ENCODE results near the gene CFAP54. TPM values are rescaled to one million over a fixed set of nuclear protein-coding genes. Genes with fewer than 3 reads are reported as not detected.

The CFAP54 gene
- total RNA-seq, 1 experiment from 2014 or later = not detected

DNA sequence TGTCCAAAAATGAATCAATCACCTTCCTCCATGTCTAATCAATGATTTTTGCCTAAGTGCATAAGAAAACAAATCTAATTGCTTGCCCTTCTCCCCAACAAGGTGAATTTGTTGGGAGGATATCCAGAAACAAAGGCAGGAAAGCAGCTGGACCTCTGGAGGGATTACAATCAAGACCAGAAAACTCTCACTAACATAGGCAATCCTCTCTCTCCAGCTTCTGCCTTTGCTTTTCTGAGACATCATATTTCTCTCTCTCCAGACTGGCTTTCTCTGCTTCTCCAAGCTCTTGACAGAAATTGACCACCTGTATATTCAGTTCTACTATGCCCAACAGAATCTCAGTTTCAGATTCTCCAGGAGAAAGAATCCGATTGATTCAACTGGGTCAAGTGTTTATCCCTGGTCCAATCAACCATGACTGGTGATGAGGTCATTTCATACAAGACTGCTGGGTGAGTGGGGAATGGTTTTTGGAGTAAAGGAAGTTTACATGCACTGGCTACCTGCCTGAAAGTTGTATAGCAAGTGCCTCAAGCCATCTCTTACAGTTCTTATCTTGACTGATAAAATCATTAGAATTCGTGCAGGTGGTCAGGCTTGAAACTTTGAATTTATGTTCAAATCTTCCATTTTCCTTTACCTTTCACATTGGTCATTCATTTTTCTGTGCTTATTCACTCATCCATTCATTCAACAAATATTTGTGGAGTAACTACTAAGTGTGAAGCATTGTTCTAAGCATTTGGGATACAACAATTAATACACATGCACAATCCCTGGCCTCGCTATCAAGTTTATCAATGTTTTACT is 22.2 kb upstream of the CFAP54 start:
- H3K4me2 ChIP-seq (ENCODE audit: low read depth, low read length, poor library complexity, severe bottlenecking) = no peak overlapping the region
- H3K4me1 ChIP-seq (ENCODE audit: low read length) = no peaks in the 10 kb centered on the region
- no peak overlapping the region for H2AFZ ChIP-seq (ENCODE audit: low read length)

GRCh38 chr12:96471368-96472050 is 17.9 kb upstream of the CFAP54 start:
- H2AFZ ChIP-seq (ENCODE audit: low read length) = no peak overlapping the region
- no peaks in the 10 kb centered on the region for H3K9me2 ChIP-seq (replicated peaks; ENCODE audit: insufficient read depth, low read length)
- no peaks in the 10 kb centered on the region for H3K27me3 ChIP-seq (ENCODE audit: low read length)
- H3K79me2 ChIP-seq (ENCODE audit: low read length) = no peaks in the 10 kb centered on the region
- H3K4me1 ChIP-seq (ENCODE audit: low read length) = no peaks in the 10 kb centered on the region
- H4K20me1 ChIP-seq (ENCODE audit: insufficient read depth, low read depth, low read length) = no peaks in the 10 kb centered on the region
- peaks cover 5% of the 10 kb centered on the region for H3K9me3 ChIP-seq (ENCODE audit: low read length)
- no peak overlapping the region for H3K4me2 ChIP-seq (ENCODE audit: low read depth, low read length, poor library complexity, severe bottlenecking)
- no peak overlapping the region for H3K4me3 ChIP-seq (ENCODE audit: low read length)
- H3K9ac ChIP-seq (ENCODE audit: low read length) = no peak overlapping the region
- H3K36me3 ChIP-seq (ENCODE audit: insufficient read depth, low read length) = no peaks in the 10 kb centered on the region
- H3K27ac ChIP-seq (ENCODE audit: low read length) = no peak overlapping the region
- no peak for DNase-seq

More for the DNA sequence above, 22.2 kb upstream of the CFAP54 start:
- Histone ChIP-seq H3K27ac (ENCODE audit: low read length) (no peak overlapping the region), H3K4me3 (ENCODE audit: low read length) (no peak overlapping the region), H4K20me1 (ENCODE audit: insufficient read depth, low read depth, low read length) (no peaks in the 10 kb centered on the region), H3K27me3 (ENCODE audit: low read length) (no peaks in the 10 kb centered on the region), H3K9me3 (ENCODE audit: low read length) (peaks cover 5% of the 10 kb centered on the region), H3K9me2 (replicated peaks; ENCODE audit: insufficient read depth, low read length) (no peaks in the 10 kb centered on the region), H3K36me3 (ENCODE audit: insufficient read depth, low read length) (no peaks in the 10 kb centered on the region), H3K9ac (ENCODE audit: low read length) (no peak overlapping the region), H3K79me2 (ENCODE audit: low read length) (no peaks in the 10 kb centered on the region)
- DNase-seq = no peak

DNA sequence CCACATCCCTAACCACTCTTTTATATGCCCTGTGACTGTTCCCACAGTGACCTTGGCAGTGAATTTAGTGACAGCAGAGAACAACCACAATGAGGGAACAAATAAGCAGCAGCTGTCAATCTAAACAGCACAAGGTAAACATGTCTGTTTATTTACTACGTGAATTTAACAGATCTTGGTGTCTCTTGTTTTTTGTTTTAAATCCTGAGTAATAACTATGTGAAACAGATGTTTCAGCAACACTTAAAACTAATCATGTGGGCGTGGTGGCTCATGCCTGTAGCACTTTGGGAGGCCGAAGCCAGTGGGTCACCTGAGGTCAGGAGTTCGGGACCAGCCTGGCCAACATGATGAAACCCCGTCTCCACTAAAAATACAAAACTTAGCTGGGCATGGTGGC is 17.0 kb upstream of the CFAP54 start:
- Histone ChIP-seq H3K4me1 (ENCODE audit: low read length) (no peaks in the 10 kb centered on the region), H3K9ac (ENCODE audit: low read length) (no peak overlapping the region), H3K36me3 (ENCODE audit: insufficient read depth, low read length) (no peaks in the 10 kb centered on the region), H3K9me2 (replicated peaks; ENCODE audit: insufficient read depth, low read length) (no peaks in the 10 kb centered on the region), H2AFZ (ENCODE audit: low read length) (no peak overlapping the region), H3K9me3 (ENCODE audit: low read length) (peaks cover 5% of the 10 kb centered on the region), H4K20me1 (ENCODE audit: insufficient read depth, low read depth, low read length) (no peaks in the 10 kb centered on the region), H3K27ac (ENCODE audit: low read length) (no peak overlapping the region), H3K79me2 (ENCODE audit: low read length) (no peaks in the 10 kb centered on the region), H3K27me3 (ENCODE audit: low read length) (no peaks in the 10 kb centered on the region), H3K4me2 (ENCODE audit: low read depth, low read length, poor library complexity, severe bottlenecking) (no peak overlapping the region), H3K4me3 (ENCODE audit: low read length) (no peak overlapping the region)
- no peak for DNase-seq

DNA sequence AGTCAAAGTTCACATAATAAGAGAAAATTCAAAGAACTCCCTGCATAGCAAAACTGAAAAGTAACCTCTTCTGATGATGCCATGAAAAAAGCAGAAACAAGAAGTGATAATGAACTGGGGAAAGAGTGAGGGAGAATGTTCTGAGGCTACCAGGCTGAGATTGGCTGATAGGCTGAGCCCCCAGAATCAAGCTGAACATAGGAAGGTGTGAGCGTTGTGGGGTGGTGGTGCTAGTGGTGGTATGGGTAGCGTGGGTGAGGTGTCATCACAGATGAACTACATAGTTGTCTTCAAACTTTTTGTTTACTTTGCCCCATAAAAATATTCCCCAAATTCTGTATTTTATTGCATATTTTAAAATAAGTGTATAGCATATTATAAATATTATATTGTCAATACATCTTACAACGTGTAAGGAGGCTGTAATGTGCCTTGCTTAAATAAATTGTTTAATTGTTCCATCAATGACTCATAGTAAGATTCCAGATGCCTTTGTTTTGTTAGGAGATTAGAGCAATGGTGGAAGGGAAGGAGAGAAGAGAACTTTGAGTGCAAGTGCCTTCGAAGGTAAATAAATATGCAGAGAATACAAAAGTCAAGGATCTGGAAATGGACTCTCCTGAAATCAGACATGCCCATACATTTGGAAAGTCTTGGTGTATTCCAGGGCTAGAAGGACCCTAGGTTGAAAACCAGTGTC is 15.8 kb upstream of the CFAP54 start:
- Histone ChIP-seq H3K27me3 (ENCODE audit: low read length) (no peaks in the 10 kb centered on the region), H3K4me3 (ENCODE audit: low read length) (no peak overlapping the region), H3K36me3 (ENCODE audit: insufficient read depth, low read length) (no peaks in the 10 kb centered on the region), H2AFZ (ENCODE audit: low read length) (no peak overlapping the region), H3K9ac (ENCODE audit: low read length) (no peak overlapping the region), H3K79me2 (ENCODE audit: low read length) (no peaks in the 10 kb centered on the region), H3K9me2 (replicated peaks; ENCODE audit: insufficient read depth, low read length) (no peaks in the 10 kb centered on the region), H3K4me1 (ENCODE audit: low read length) (no peaks in the 10 kb centered on the region), H3K4me2 (ENCODE audit: low read depth, low read length, poor library complexity, severe bottlenecking) (no peak overlapping the region), H4K20me1 (ENCODE audit: insufficient read depth, low read depth, low read length) (no peaks in the 10 kb centered on the region), H3K27ac (ENCODE audit: low read length) (no peak overlapping the region), H3K9me3 (ENCODE audit: low read length) (peaks cover 5% of the 10 kb centered on the region)
- no peak for DNase-seq

GRCh38 chr12:96474206-96474605 is 15.2 kb upstream of the CFAP54 start:
- Histone ChIP-seq H3K4me2 (ENCODE audit: low read depth, low read length, poor library complexity, severe bottlenecking) (no peak overlapping the region), H3K9me3 (ENCODE audit: low read length) (peaks cover 5% of the 10 kb centered on the region), H3K9ac (ENCODE audit: low read length) (no peak overlapping the region), H4K20me1 (ENCODE audit: insufficient read depth, low read depth, low read length) (no peaks in the 10 kb centered on the region), H3K79me2 (ENCODE audit: low read length) (no peaks in the 10 kb centered on the region), H3K9me2 (replicated peaks; ENCODE audit: insufficient read depth, low read length) (no peaks in the 10 kb centered on the region), H3K4me3 (ENCODE audit: low read length) (no peak overlapping the region), H3K4me1 (ENCODE audit: low read length) (no peaks in the 10 kb centered on the region), H3K27me3 (ENCODE audit: low read length) (no peaks in the 10 kb centered on the region), H3K36me3 (ENCODE audit: insufficient read depth, low read length) (no peaks in the 10 kb centered on the region), H2AFZ (ENCODE audit: low read length) (no peak overlapping the region), H3K27ac (ENCODE audit: low read length) (no peak overlapping the region)
- no peak for DNase-seq

- H3K4me1 ChIP-seq (ENCODE audit: low read length) = no peaks in the 10 kb centered on the region
- no peak overlapping the region for H3K4me3 ChIP-seq (ENCODE audit: low read length)
- H3K4me2 ChIP-seq (ENCODE audit: low read depth, low read length, poor library complexity, severe bottlenecking) = no peak overlapping the region
- H3K79me2 ChIP-seq (ENCODE audit: low read length) = no peaks in the 10 kb centered on the region
- no peak overlapping the region for H3K9ac ChIP-seq (ENCODE audit: low read length)
- H2AFZ ChIP-seq (ENCODE audit: low read length) = no peak overlapping the region
- no peak for DNase-seq
- H3K27me3 ChIP-seq (ENCODE audit: low read length) = no peaks in the 10 kb centered on the region
- no peak overlapping the region for H3K27ac ChIP-seq (ENCODE audit: low read length)
- no peaks in the 10 kb centered on the region for H3K9me3 ChIP-seq (ENCODE audit: low read length)
- H4K20me1 ChIP-seq (ENCODE audit: insufficient read depth, low read depth, low read length) = no peaks in the 10 kb centered on the region
- H3K9me2 ChIP-seq (replicated peaks; ENCODE audit: insufficient read depth, low read length) = no peaks in the 10 kb centered on the region
- no peaks in the 10 kb centered on the region for H3K36me3 ChIP-seq (ENCODE audit: insufficient read depth, low read length)
Measured at GRCh38 chr12:96478011-96478410, 11.4 kb upstream of the CFAP54 start.

GRCh38 chr12:96482086-96482485 is 7.3 kb upstream of the CFAP54 start:
- no peak overlapping the region for H3K4me2 ChIP-seq (ENCODE audit: low read depth, low read length, poor library complexity, severe bottlenecking)
- H3K79me2 ChIP-seq (ENCODE audit: low read length) = no peaks in the 10 kb centered on the region
- no peaks in the 10 kb centered on the region for H3K27me3 ChIP-seq (ENCODE audit: low read length)
- no peak overlapping the region for H2AFZ ChIP-seq (ENCODE audit: low read length)
- no peaks in the 10 kb centered on the region for H3K36me3 ChIP-seq (ENCODE audit: insufficient read depth, low read length)
- no peak overlapping the region for H3K9ac ChIP-seq (ENCODE audit: low read length)
- no peak for DNase-seq
- H3K9me2 ChIP-seq (replicated peaks; ENCODE audit: insufficient read depth, low read length) = no peaks in the 10 kb centered on the region
- no peaks in the 10 kb centered on the region for H3K9me3 ChIP-seq (ENCODE audit: low read length)
- no peak overlapping the region for H3K27ac ChIP-seq (ENCODE audit: low read length)
- no peak overlapping the region for H3K4me3 ChIP-seq (ENCODE audit: low read length)
- H3K4me1 ChIP-seq (ENCODE audit: low read length) = no peaks in the 10 kb centered on the region
- H4K20me1 ChIP-seq (ENCODE audit: insufficient read depth, low read depth, low read length) = no peaks in the 10 kb centered on the region

DNA sequence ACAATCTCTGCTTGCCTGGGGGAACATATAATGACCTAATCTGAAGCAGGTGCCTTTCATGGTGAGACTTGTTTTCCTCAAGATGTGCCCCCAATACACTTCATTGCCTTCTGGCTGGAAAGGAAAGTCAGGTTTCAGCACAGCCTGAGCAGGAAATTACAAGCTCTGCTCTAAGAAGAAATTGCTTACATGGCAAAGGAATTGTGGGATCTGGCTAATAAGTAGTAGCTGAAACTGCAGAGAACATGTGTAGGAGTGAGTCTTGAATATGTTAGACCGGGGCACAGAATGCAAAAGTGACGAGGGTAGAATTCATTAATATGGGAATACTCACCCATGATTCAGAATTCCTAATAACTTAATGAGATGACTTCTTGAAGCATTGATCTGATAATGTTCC is 6.3 kb upstream of the CFAP54 start:
- Histone ChIP-seq H3K4me3 (ENCODE audit: low read length) (no peak overlapping the region), H4K20me1 (ENCODE audit: insufficient read depth, low read depth, low read length) (no peaks in the 10 kb centered on the region), H3K4me1 (ENCODE audit: low read length) (no peaks in the 10 kb centered on the region), H3K36me3 (ENCODE audit: insufficient read depth, low read length) (no peaks in the 10 kb centered on the region), H3K9me2 (replicated peaks; ENCODE audit: insufficient read depth, low read length) (no peaks in the 10 kb centered on the region), H3K9me3 (ENCODE audit: low read length) (no peaks in the 10 kb centered on the region), H3K27ac (ENCODE audit: low read length) (no peak overlapping the region), H3K4me2 (ENCODE audit: low read depth, low read length, poor library complexity, severe bottlenecking) (no peak overlapping the region), H2AFZ (ENCODE audit: low read length) (no peak overlapping the region), H3K27me3 (ENCODE audit: low read length) (no peaks in the 10 kb centered on the region), H3K79me2 (ENCODE audit: low read length) (no peaks in the 10 kb centered on the region), H3K9ac (ENCODE audit: low read length) (no peak overlapping the region)
- no peak for DNase-seq
